ENCODE data around the gene CPNE2. TPM values are rescaled to one million over a fixed set of nuclear protein-coding genes. Genes with fewer than 3 reads are reported as not detected.

Gene CPNE2
- total and polyA plus RNA-seq, 2 of the 8 experiments (the other 6 are each of a cell fraction or from before 2014, with no cell fraction given), result 10.6 to 39.5 TPM

DNA sequence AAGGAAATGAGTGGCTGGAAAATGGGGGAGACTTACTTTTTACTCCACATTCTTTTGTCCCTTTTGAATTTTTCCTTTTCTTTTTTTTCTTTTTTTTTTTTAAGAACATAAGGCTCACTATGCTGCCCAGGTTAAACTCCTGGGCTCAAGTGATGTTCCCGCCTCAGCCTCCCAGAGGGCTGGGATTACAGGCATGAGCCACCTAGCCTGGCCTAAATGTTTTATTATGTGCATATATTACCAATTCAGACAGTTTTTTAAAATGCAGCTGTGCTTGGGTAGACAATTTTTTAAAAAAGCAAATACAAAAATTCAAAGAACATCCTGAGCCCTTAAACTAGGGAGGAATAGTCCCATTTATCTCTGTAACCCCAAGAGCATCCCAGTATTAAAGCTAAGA lies 65.2 kb downstream of the CPNE2 start:
- Histone ChIP-seq H2BK15ac (ENCODE audit: low read length) (no peak overlapping the region), H3K27ac (ENCODE audit: low read depth, low read length) (no peak overlapping the region), H3K9ac (replicated peaks in 1 of 4; ENCODE audit: extremely low read depth in 1 of 4, low read depth in 3 of 4, low read length in 3 of 4) (no peak overlapping the region), H3K4me2 (ENCODE audit: insufficient read depth in 1 of 2, low read depth in 2 of 2, low read length in 2 of 2) (no peak overlapping the region), H4K8ac (ENCODE audit: extremely low read depth, insufficient read depth, low read length) (no peak overlapping the region), H2BK12ac (ENCODE audit: low read depth, low read length) (no peak overlapping the region), H4K5ac (ENCODE audit: insufficient read length, low read depth, low read length) (no peak overlapping the region), H3K4ac (replicated peaks; ENCODE audit: insufficient read length, low read depth, low read length) (no peak overlapping the region), H3K23ac (ENCODE audit: insufficient read length) (no peak overlapping the region), H2BK5ac (ENCODE audit: low read depth, low read length) (no peak overlapping the region), H3K18ac (ENCODE audit: extremely low read depth, low read length) (no peak overlapping the region), H3K36me3 (ENCODE audit: control insufficient read depth in 2 of 4, insufficient read depth in 4 of 4, low read length in 3 of 4) (peaks cover 13 to 55% (median 27%) of the 10 kb centered on the region in 4 experiments; a peak in 7 of 8 replicates), H3K56ac (replicated peaks; ENCODE audit: insufficient read length, low read depth, low read length) (no peak overlapping the region), H3K79me2 (ENCODE audit: control insufficient read depth in 1 of 2, insufficient read depth in 2 of 2, low read length in 2 of 2) (no peaks in the 10 kb centered on the region), H4K91ac (replicated peaks; ENCODE audit: insufficient read length, low read length) (no peak overlapping the region), H4K20me1 (replicated peaks in 1 of 2; ENCODE audit: control insufficient read depth in 1 of 2, insufficient read depth in 2 of 2, low read length in 2 of 2) (no peaks in the 10 kb centered on the region), H2AFZ (ENCODE audit: low read length) (no peak overlapping the region), H2BK20ac (ENCODE audit: low read length) (no peak overlapping the region), H3K4me3 (ENCODE audit: extremely low read depth in 1 of 4, insufficient read depth in 2 of 4, low read depth in 3 of 4, low read length in 4 of 4) (no peak overlapping the region), H3K23me2 (ENCODE audit: low read depth, low read length) (no peaks in the 10 kb centered on the region), H3K9me3 (ENCODE audit: insufficient read depth in 2 of 2, low read depth in 1 of 2, low read length in 1 of 2) (no peaks in the 10 kb centered on the region), H2BK120ac (replicated peaks; ENCODE audit: low read depth, low read length) (no peak overlapping the region), H3K4me1 (replicated peaks in 1 of 4; ENCODE audit: control insufficient read depth in 3 of 4, insufficient read depth in 4 of 4, low read length in 3 of 4) (peaks cover 0 to 2% (median 0%) of the 10 kb centered on the region in 4 experiments; a peak in 2 of 7 replicates), H3K79me1 (ENCODE audit: low read depth, low read length) (no peaks in the 10 kb centered on the region), H2AK5ac (ENCODE audit: low read depth, low read length) (no peak overlapping the region), H3K14ac (ENCODE audit: insufficient read length) (no peak overlapping the region), H3K27me3 (replicated peaks in 1 of 4; ENCODE audit: control insufficient read depth in 3 of 4, extremely low read depth in 1 of 4, insufficient read depth in 3 of 4, low read length in 3 of 4) (no peaks in the 10 kb centered on the region)
- ChIA-PET POLR2A (ENCODE audit: partially characterized antibody) (interaction anchor here (0.7 to 1.9 kb wide), 2 partner anchors 12 to 23 kb away, joined by 3 to 4 read pairs; no protein-coding TSS in a partner anchor), CTCF (ENCODE audit: partially characterized antibody) (interaction anchor here (0.6 kb wide), 1 partner anchor 11 kb away, joined by 3 read pairs; no protein-coding TSS in a partner anchor)
- DNase-seq (ENCODE audit: low read depth in 1 of 2, low spot score in 2 of 2) (no peak), FAIRE-seq (no peak)
- TF ChIP-seq TAF7 (optimal IDR thresholded peaks at IDR 0.05; ENCODE audit: borderline replicate concordance, low read depth, low read length), result no peak
- TF ChIP-seq CHD1 (IDR thresholded peaks at IDR 0.05; ENCODE audit: low read depth, low read length), result no peak
- TF ChIP-seq RNF2 (IDR thresholded peaks at IDR 0.05; ENCODE audit: borderline replicate concordance, low read depth, low read length, missing control alignments, poor library complexity, severe bottlenecking), result no peak
- TF ChIP-seq SIRT6 (IDR thresholded peaks at IDR 0.05; ENCODE audit: low read length), result no peak
- no peak for TF ChIP-seq HDAC2 (IDR thresholded peaks at IDR 0.05; ENCODE audit: borderline replicate concordance in 1 of 2, low read depth in 2 of 2, low read length in 2 of 2)
- no peak for TF ChIP-seq BACH1 (IDR thresholded peaks at IDR 0.05; ENCODE audit: low read length)
- TF ChIP-seq RFX5 (IDR thresholded peaks at IDR 0.05; ENCODE audit: borderline replicate concordance, low read depth, low read length), result no peak
- no peak for TF ChIP-seq RBBP5 (IDR thresholded peaks at IDR 0.05; ENCODE audit: borderline replicate concordance, low read depth, low read length)
- TF ChIP-seq SAP30 (IDR thresholded peaks at IDR 0.05; ENCODE audit: insufficient read depth, insufficient replicate concordance, low read length), result no peak
- no peak for TF ChIP-seq POLR2A (IDR thresholded peaks at IDR 0.05; ENCODE audit: control extremely low read depth in 1 of 2, low read depth in 2 of 2, low read length in 2 of 2)
- no peak for TF ChIP-seq CBX8 (IDR thresholded peaks at IDR 0.05; ENCODE audit: borderline replicate concordance, low read depth, low read length)
- no peak for TF ChIP-seq BRCA1 (IDR thresholded peaks at IDR 0.05; ENCODE audit: low read depth, low read length)
- TF ChIP-seq NRF1 (IDR thresholded peaks at IDR 0.05; ENCODE audit: low read depth, low read length), result no peak
- no peak for TF ChIP-seq TCF12 (IDR thresholded peaks at IDR 0.05; ENCODE audit: low read depth, low read length)
- TF ChIP-seq POU5F1 (IDR thresholded peaks at IDR 0.05; ENCODE audit: low read depth, low read length), result no peak
- WGBS, 2 experiments (ENCODE audit: extremely low coverage in 1 of 2, insufficient coverage in 1 of 2, insufficient read length in 1 of 2, insufficient replicate concordance in 2 of 2, low coverage in 1 of 2, low lambda C conversion rate in 2 of 2, missing lambda C conversion rate in 1 of 2), result no CpG with 5 or more reads among the region's 1 CpG
